ENCODE measurements around the gene RAB4A. TPM values are rescaled to one million over a fixed set of nuclear protein-coding genes. Genes with fewer than 3 reads are reported as not detected.

The RAB4A gene
- polyA plus RNA-seq, 3 donors, result 22.3 to 34.8 (median 34.5) TPM

- intact Hi-C loops (cut with micrococcal nuclease), result no loop called here
- peaks cover 61% of the 10 kb centered on the region for H4K20me1 ChIP-seq (ENCODE audit: insufficient read depth, low read length)
- no peak overlapping the region for H3K27ac ChIP-seq (ENCODE audit: low read depth in 1 of 2, low read length in 2 of 2)
- 100% methylated on average over 1 of the region's 2 CpGs for WGBS (ENCODE audit: insufficient coverage)
- no peak overlapping the region for H3K4me3 Mint-ChIP-seq
- peaks cover 14% of the 10 kb centered on the region for H3K4me1 Mint-ChIP-seq
- H3K36me3 Mint-ChIP-seq, result peaks cover 44 to 45% of the 10 kb centered on the region in 2 donors
- H3K4me1 ChIP-seq (ENCODE audit: control insufficient read depth in 1 of 2, insufficient read depth in 2 of 2, low read length in 2 of 2), result peaks cover 0 to 5% of the 10 kb centered on the region in 2 donors
- H3K27me3 Mint-ChIP-seq (ENCODE audit: low read depth in 3 of 3), result no peaks in the 10 kb centered on the region
- H3K27ac Mint-ChIP-seq, result no peak overlapping the region
- no peak overlapping the region for H3K4me3 ChIP-seq (replicated peaks in 1 of 3; ENCODE audit: low read depth in 2 of 3, low read length in 3 of 3)
- H3K9ac ChIP-seq (ENCODE audit: insufficient read depth, low read length, poor library complexity, severe bottlenecking), result no peak overlapping the region
- no peak for TF ChIP-seq CTCF (IDR thresholded peaks at IDR 0.05)
- DNase-seq, result no peak
- no peaks in the 10 kb centered on the region for H3K27me3 ChIP-seq (ENCODE audit: control insufficient read depth in 2 of 2, insufficient read depth in 2 of 2, low read length in 2 of 2)
- H2AFZ ChIP-seq (ENCODE audit: insufficient read depth, low read depth, low read length, poor library complexity, severe bottlenecking), result no peak overlapping the region
- peaks cover 0 to under 1% (median 0%) of the 10 kb centered on the region in 7 donors for H3K9me3 Mint-ChIP-seq
- H3K9me3 ChIP-seq (replicated peaks in 1 of 2; ENCODE audit: control insufficient read depth in 1 of 2, insufficient read depth in 1 of 2, low read length in 2 of 2), result no peaks in the 10 kb centered on the region
- peaks cover 12 to 23% of the 10 kb centered on the region in 2 donors for H3K36me3 ChIP-seq (replicated peaks in 1 of 2; ENCODE audit: control insufficient read depth in 1 of 2, insufficient read depth in 2 of 2, low read length in 2 of 2)
- H3K79me2 ChIP-seq (ENCODE audit: insufficient read depth, low read length), result peaks cover 81% of the 10 kb centered on the region
- no peak overlapping the region for H3K4me2 ChIP-seq (replicated peaks; ENCODE audit: extremely low read depth, low read length, poor library complexity, severe bottlenecking)
These were observed 14.5 kb downstream of the RAB4A start for GRCh38 chr1:229285440-229285839.

GRCh38 chr1:229286099-229286766 lies 15.3 kb downstream of the RAB4A start:
- TF ChIP-seq CTCF (IDR thresholded peaks at IDR 0.05), result no peak
- Mint-ChIP-seq H3K27ac (no peak overlapping the region), H3K27me3 (ENCODE audit: low read depth in 3 of 3) (no peaks in the 10 kb centered on the region), H3K4me3 (no peak overlapping the region), H3K9me3 (peaks cover 0 to 1% (median 0%) of the 10 kb centered on the region in 7 donors), H3K36me3 (peaks cover 52 to 53% of the 10 kb centered on the region in 2 donors), H3K4me1 (peaks cover 10% of the 10 kb centered on the region)
- H3K4me1 ChIP-seq (ENCODE audit: control insufficient read depth in 1 of 2, insufficient read depth in 2 of 2, low read length in 2 of 2), result no peaks in the 10 kb centered on the region
- H3K4me2 ChIP-seq (replicated peaks; ENCODE audit: extremely low read depth, low read length, poor library complexity, severe bottlenecking), result no peak overlapping the region
- H4K20me1 ChIP-seq (ENCODE audit: insufficient read depth, low read length), result peaks cover 56% of the 10 kb centered on the region
- H3K79me2 ChIP-seq (ENCODE audit: insufficient read depth, low read length), result peaks cover 73% of the 10 kb centered on the region
- H3K27me3 ChIP-seq (ENCODE audit: control insufficient read depth in 2 of 2, insufficient read depth in 2 of 2, low read length in 2 of 2), result no peaks in the 10 kb centered on the region
- no peak overlapping the region for H3K4me3 ChIP-seq (replicated peaks in 1 of 3; ENCODE audit: low read depth in 2 of 3, low read length in 3 of 3)
- DNase-seq, result no peak
- intact Hi-C loops (cut with micrococcal nuclease), result no loop called here
- WGBS (ENCODE audit: insufficient coverage), result no CpG with 5 or more reads among the region's 2 CpGs
- no peak overlapping the region for H3K9ac ChIP-seq (ENCODE audit: insufficient read depth, low read length, poor library complexity, severe bottlenecking)
- H2AFZ ChIP-seq (ENCODE audit: insufficient read depth, low read depth, low read length, poor library complexity, severe bottlenecking), result no peak overlapping the region
- H3K9me3 ChIP-seq (replicated peaks in 1 of 2; ENCODE audit: control insufficient read depth in 1 of 2, insufficient read depth in 1 of 2, low read length in 2 of 2), result no peaks in the 10 kb centered on the region
- H3K36me3 ChIP-seq (replicated peaks in 1 of 2; ENCODE audit: control insufficient read depth in 1 of 2, insufficient read depth in 2 of 2, low read length in 2 of 2), result peaks cover 14 to 31% of the 10 kb centered on the region in 2 donors
- no peak overlapping the region for H3K27ac ChIP-seq (ENCODE audit: low read depth in 1 of 2, low read length in 2 of 2)

Measured in CD14-positive monocyte (primary cell).